SK-N-SH (cell line): ENCODE measurements around the gene TRPV5. TPM values are rescaled to one million over a fixed set of nuclear protein-coding genes. Genes with fewer than 3 reads are reported as not detected.

ENCODE experiments used
- CTCF ChIA-PET: fragments of 300-600, 350-600 bp; formaldehyde crosslinking; extraction: SDS; loops from one replicate; lab custom pipeline; 2021; lab: Yijun Ruan, JAX
- POLR2A ChIA-PET: fragments of 350-600 bp; sonication (Branson Sonifier 250); formaldehyde crosslinking; extraction: SDS; loops from one replicate; lab custom pipeline; 2020; ENCODE audit warnings: antibody characterized with exemption, inconsistent platforms; lab: Yijun Ruan, JAX
- DNase-seq: peaks from one replicate; pipeline ENCODE4 v3.0.0; 2012
- H2AFZ ChIP-seq: fragments of 200-600 bp; sonication (generic); 2 replicates; pipeline ENCODE4 v1.8.1; 2016; ENCODE audit warnings: antibody characterized with exemption, mild to moderate bottlenecking, low read depth
- H3F3A ChIP-seq: fragments of 200-600 bp; sonication (generic); replicated peaks from 2 replicates; pipeline ENCODE3; 2016; ENCODE audit warnings: antibody characterized with exemption, mild to moderate bottlenecking; ENCODE audit not compliant: insufficient read depth
- H3K27ac ChIP-seq, 2 experiments: fragments of 200-500 bp in 1 of 2; fragments of 200-600 bp in 1 of 2; sonication (Bioruptor generic) in 1 of 2; sonication (generic), shearing (Covaris generic) in 1 of 2; 2 replicates each; pipeline versions ENCODE4 v1.5.1 to v1.6.1; 2014 to 2016; ENCODE audit warnings: low read depth in 2 of 2, inconsistent platforms in 1 of 2, low read length in 1 of 2, mild to moderate bottlenecking in 1 of 2, mixed read lengths in 1 of 2
- H3K27me3 ChIP-seq: fragments of 200-600 bp; sonication (generic), shearing (Covaris generic); 2 replicates; pipeline ENCODE4 v1.6.1; 2016; ENCODE audit warnings: mixed run types; ENCODE audit not compliant: insufficient read depth
- H3K36me3 ChIP-seq, 2 experiments: fragments of 200-500 bp in 1 of 2; fragments of 200-600 bp in 1 of 2; sonication (Bioruptor generic) in 1 of 2; sonication (generic) in 1 of 2; replicated peaks in 1 of 2; 2 replicates each; pipeline versions ENCODE3 to v1.5.1; 2014 to 2016; ENCODE audit warnings: low read length in 1 of 2, mild to moderate bottlenecking in 1 of 2; ENCODE audit not compliant: insufficient read depth in 2 of 2, control insufficient read depth in 1 of 2
- H3K4me1 ChIP-seq, 2 experiments: fragments of 200-500 bp in 1 of 2; fragments of 200-600 bp in 1 of 2; sonication (Bioruptor generic) in 1 of 2; sonication (generic), shearing (Covaris generic) in 1 of 2; 2 replicates each; pipeline versions ENCODE4 v1.5.1 to v1.6.1; 2014 to 2016; ENCODE audit warnings: low read depth in 1 of 2, low read length in 1 of 2, mixed run types in 1 of 2; ENCODE audit not compliant: insufficient read depth in 2 of 2, control insufficient read depth in 1 of 2
- H3K4me2 ChIP-seq: fragments of 200-600 bp; sonication (generic), shearing (Covaris generic); 2 replicates; pipeline ENCODE4 v1.6.1; 2017; ENCODE audit warnings: mixed run types
- H3K4me3 ChIP-seq, 2 experiments: fragments of 200-500 bp in 1 of 2; fragments of 200-600 bp in 1 of 2; sonication (Bioruptor generic) in 1 of 2; sonication (generic), shearing (Covaris generic) in 1 of 2; 2 replicates each; pipeline versions ENCODE4 v1.5.1 to v1.8.1; 2014 to 2016; ENCODE audit warnings: low read depth in 2 of 2, inconsistent platforms in 1 of 2, low read length in 1 of 2, mild to moderate bottlenecking in 1 of 2, mixed read lengths in 1 of 2, moderate library complexity in 1 of 2
- H3K79me2 ChIP-seq: fragments of 200-600 bp; sonication (generic); 2 replicates; pipeline ENCODE4 v1.8.1; 2017; ENCODE audit warnings: mild to moderate bottlenecking; ENCODE audit not compliant: insufficient read depth
- H3K9ac ChIP-seq: fragments of 200-600 bp; sonication (generic); 2 replicates; pipeline ENCODE4 v1.6.1; 2017; ENCODE audit warnings: mixed run types
- H3K9me2 ChIP-seq: fragments of 200-600 bp; sonication (generic); 2 replicates; pipeline ENCODE4 v1.6.1; 2017; ENCODE audit warnings: mixed run types
- H3K9me3 ChIP-seq: fragments of 200-600 bp; sonication (generic); 2 replicates; pipeline ENCODE4 v1.6.1; 2017; ENCODE audit warnings: mixed run types, mild to moderate bottlenecking, moderate library complexity
- H4K20me1 ChIP-seq: fragments of 200-600 bp; sonication (generic); 2 replicates; pipeline ENCODE4 v1.6.1; 2017; ENCODE audit warnings: mild to moderate bottlenecking, mixed run types; ENCODE audit not compliant: insufficient read depth
- EP300 ChIP-seq, 2 experiments: IDR thresholded peaks; 2 replicates each; pipeline versions ENCODE4 v1.4.0 to v1.6.1; 2012; ENCODE audit warnings: borderline replicate concordance in 1 of 2, low read depth in 1 of 2, low read length in 1 of 2
- EZH2phosphoT487 ChIP-seq: fragments of 200-600 bp; sonication (generic); IDR thresholded peaks from 2 replicates; pipeline ENCODE4 v1.6.1; 2017; ENCODE audit warnings: low read depth, mixed run types, mild to moderate bottlenecking, antibody characterized with exemption, moderate library complexity, borderline replicate concordance
- FOXM1 ChIP-seq: IDR thresholded peaks from 2 replicates; pipeline ENCODE4 v1.4.0; 2012; ENCODE audit warnings: low read depth, mild to moderate bottlenecking
- GABPA ChIP-seq: IDR thresholded peaks from 2 replicates; pipeline ENCODE4 v1.4.0; 2012; ENCODE audit warnings: low read depth, mild to moderate bottlenecking
- JUND ChIP-seq: IDR thresholded peaks from 2 replicates; pipeline ENCODE4 v1.4.0; 2012
- RAD21 ChIP-seq: IDR thresholded peaks from 2 replicates; pipeline ENCODE4 v1.6.1; 2012; ENCODE audit warnings: mild to moderate bottlenecking, low read length
- RCOR1 ChIP-seq: fragments of 150-350 bp; IDR thresholded peaks from 2 replicates; pipeline ENCODE4 v1.6.1; 2017; ENCODE audit warnings: antibody characterized with exemption, low read length
- RFX5 ChIP-seq: IDR thresholded peaks from 2 replicates; pipeline ENCODE4 v1.6.1; 2012; ENCODE audit warnings: mild to moderate bottlenecking, improper control_type of control experiment, low read length
- TAF1 ChIP-seq: IDR thresholded peaks from 2 replicates; pipeline ENCODE4 v1.6.1; 2012; ENCODE audit warnings: low read depth, mild to moderate bottlenecking, low read length, moderate library complexity, borderline replicate concordance
- TCF12 ChIP-seq: IDR thresholded peaks from 2 replicates; pipeline ENCODE4 v1.4.0; 2012
- WGBS: methylation state at CpG from one replicate; pipeline ENCODE4 v1.1.6; 2017; ENCODE audit warnings: low lambda C conversion rate; 5-methylcytosine and 5-hydroxymethylcytosine counted together
- polyA plus RNA-seq, 3 experiments: library from polyadenylated mRNA; depleted of rRNA; stranded (reverse); fragments of >200 nt; gene quantifications; 2 replicates each; pipeline ENCODE4 v1.2.3, GENCODE V29; 2012
- TF ChIP-seq, protein P1 (sequence below): IDR thresholded peaks from 2 replicates; pipeline ENCODE4 v1.4.0; 2012; ENCODE audit warnings: low read depth, borderline replicate concordance
- TF ChIP-seq, protein P2 (sequence below): fragments of 150-350 bp; IDR thresholded peaks from 2 replicates; pipeline ENCODE4 v1.6.1; 2016; ENCODE audit warnings: mild to moderate bottlenecking, low read depth, low read length
- TF ChIP-seq, protein P3 (sequence below): IDR thresholded peaks from 2 replicates; pipeline ENCODE4 v1.4.0; 2012; ENCODE audit warnings: low read depth, borderline replicate concordance

TRPV5 gene
- polyA plus RNA-seq, 1 of the 3 experiments (the other 2 are of a cell fraction), result not detected

DNA sequence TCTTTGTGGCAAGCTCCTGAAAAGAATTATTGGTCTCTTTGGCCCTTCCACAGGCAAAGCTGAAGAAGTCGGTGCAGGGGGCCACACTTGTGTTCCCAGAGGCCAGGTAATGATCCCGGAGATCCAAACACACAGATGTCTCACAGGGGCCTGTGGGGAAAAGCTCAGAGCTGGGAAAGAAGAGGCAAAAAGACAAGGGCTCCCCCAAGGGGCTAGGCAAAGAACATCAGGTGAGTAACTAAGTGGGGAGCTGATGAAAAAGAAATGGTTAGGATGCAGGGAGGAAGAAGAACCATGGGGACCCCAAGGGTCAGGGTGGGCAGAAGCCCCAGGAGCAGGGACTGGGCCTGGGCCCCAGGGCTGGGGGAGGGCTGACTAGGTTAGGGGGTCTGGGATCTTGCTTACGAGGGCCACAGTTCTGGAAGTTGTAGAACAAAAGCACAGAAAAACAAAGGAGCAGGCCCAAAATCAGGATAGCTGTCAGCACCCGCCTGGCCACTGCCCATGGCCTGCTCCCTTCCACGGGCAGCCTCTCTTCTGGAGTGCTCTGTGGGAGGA lies 27.5 kb upstream of the TRPV5 start:
- Histone ChIP-seq H3K4me3 (no peak overlapping the region), H3K79me2 (no peaks in the 10 kb centered on the region), H3K27me3 (peaks cover 30% of the 10 kb centered on the region; the same call in 1 of the 2 replicates), H3K9me2 (no peaks in the 10 kb centered on the region), H3K36me3 (no peaks in the 10 kb centered on the region), H3F3A (no peaks in the 10 kb centered on the region), H4K20me1 (no peaks in the 10 kb centered on the region), H3K9me3 (no peaks in the 10 kb centered on the region), H3K27ac (no peak overlapping the region), H2AFZ (no peak overlapping the region), H3K4me1 (no peaks in the 10 kb centered on the region), H3K4me2 (no peak overlapping the region), H3K9ac (no peak overlapping the region)
- TF ChIP-seq RAD21, result no peak
- no peak for DNase-seq
- ChIA-PET CTCF (interaction anchor here (0.6 kb wide), 1 partner anchor 106 kb away, joined by 3 read pairs; no protein-coding TSS in a partner anchor), POLR2A (no interaction called here)
- 3% methylated on average over 5 of the region's 5 CpGs for WGBS

DNA sequence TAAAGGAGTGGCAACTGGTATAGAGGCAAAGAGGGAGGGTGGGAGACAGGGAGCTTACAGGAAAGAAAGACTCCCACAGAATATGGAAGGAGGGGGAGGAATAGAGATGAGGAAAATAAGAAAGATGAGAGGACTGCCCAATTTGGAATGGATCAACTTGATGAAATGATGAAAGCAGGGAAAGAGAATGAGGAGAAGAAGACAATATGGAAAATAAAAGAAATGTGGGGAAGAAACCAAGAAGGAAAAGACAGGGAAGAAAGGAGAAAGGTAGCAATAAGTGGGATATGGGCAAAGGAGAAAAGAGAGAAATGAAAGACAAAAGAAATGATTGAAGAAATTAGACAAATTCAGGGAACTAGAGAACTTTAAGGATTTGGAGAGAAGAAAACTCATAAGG lies 25.7 kb upstream of the TRPV5 start:
- no peaks in the 10 kb centered on the region for H3K9me2 ChIP-seq
- H3K4me2 ChIP-seq, result no peak overlapping the region
- TF ChIP-seq FOXM1 (no peak), EP300 (IDR thresholded peaks at IDR 0.05; ENCODE audit: borderline replicate concordance in 1 of 2, low read depth in 1 of 2, low read length in 1 of 2) (no peak), RAD21 (no peak), RCOR1 (no peak), TAF1 (no peak), EZH2phosphoT487 (no peak), TCF12 (no peak), RFX5 (no peak), GABPA (no peak), JUND (no peak)
- TF ChIP-seq, protein P1, sequence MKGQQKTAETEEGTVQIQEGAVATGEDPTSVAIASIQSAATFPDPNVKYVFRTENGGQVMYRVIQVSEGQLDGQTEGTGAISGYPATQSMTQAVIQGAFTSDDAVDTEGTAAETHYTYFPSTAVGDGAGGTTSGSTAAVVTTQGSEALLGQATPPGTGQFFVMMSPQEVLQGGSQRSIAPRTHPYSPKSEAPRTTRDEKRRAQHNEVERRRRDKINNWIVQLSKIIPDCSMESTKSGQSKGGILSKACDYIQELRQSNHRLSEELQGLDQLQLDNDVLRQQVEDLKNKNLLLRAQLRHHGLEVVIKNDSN, result no peak
- TF ChIP-seq, protein P2, sequence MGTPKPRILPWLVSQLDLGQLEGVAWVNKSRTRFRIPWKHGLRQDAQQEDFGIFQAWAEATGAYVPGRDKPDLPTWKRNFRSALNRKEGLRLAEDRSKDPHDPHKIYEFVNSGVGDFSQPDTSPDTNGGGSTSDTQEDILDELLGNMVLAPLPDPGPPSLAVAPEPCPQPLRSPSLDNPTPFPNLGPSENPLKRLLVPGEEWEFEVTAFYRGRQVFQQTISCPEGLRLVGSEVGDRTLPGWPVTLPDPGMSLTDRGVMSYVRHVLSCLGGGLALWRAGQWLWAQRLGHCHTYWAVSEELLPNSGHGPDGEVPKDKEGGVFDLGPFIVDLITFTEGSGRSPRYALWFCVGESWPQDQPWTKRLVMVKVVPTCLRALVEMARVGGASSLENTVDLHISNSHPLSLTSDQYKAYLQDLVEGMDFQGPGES, result no peak
- TF ChIP-seq, protein P3, sequence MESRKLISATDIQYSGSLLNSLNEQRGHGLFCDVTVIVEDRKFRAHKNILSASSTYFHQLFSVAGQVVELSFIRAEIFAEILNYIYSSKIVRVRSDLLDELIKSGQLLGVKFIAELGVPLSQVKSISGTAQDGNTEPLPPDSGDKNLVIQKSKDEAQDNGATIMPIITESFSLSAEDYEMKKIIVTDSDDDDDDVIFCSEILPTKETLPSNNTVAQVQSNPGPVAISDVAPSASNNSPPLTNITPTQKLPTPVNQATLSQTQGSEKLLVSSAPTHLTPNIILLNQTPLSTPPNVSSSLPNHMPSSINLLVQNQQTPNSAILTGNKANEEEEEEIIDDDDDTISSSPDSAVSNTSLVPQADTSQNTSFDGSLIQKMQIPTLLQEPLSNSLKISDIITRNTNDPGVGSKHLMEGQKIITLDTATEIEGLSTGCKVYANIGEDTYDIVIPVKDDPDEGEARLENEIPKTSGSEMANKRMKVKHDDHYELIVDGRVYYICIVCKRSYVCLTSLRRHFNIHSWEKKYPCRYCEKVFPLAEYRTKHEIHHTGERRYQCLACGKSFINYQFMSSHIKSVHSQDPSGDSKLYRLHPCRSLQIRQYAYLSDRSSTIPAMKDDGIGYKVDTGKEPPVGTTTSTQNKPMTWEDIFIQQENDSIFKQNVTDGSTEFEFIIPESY, result no peak
- no peaks in the 10 kb centered on the region for H3F3A ChIP-seq
- no peaks in the 10 kb centered on the region for H3K9me3 ChIP-seq
- no peak overlapping the region for H2AFZ ChIP-seq
- CTCF ChIA-PET, result no interaction called here
- POLR2A ChIA-PET, result no interaction called here
- H3K9ac ChIP-seq, result no peak overlapping the region
- no peak for DNase-seq
- H4K20me1 ChIP-seq, result no peaks in the 10 kb centered on the region
- H3K27ac ChIP-seq, result no peak overlapping the region
- H3K79me2 ChIP-seq, result no peaks in the 10 kb centered on the region
- H3K4me1 ChIP-seq, result no peaks in the 10 kb centered on the region
- no peak overlapping the region for H3K4me3 ChIP-seq
- no peaks in the 10 kb centered on the region for H3K36me3 ChIP-seq
- peaks cover 30% of the 10 kb centered on the region; the same call in 1 of the 2 replicates for H3K27me3 ChIP-seq
